ENCODE results near the gene DUSP19.
"Not testable (repeated sequence)": the region's sequence is repeated elsewhere in the genome, so short reads cannot be mapped to it uniquely, and the experiment has no call there.

Gene DUSP19

DNA sequence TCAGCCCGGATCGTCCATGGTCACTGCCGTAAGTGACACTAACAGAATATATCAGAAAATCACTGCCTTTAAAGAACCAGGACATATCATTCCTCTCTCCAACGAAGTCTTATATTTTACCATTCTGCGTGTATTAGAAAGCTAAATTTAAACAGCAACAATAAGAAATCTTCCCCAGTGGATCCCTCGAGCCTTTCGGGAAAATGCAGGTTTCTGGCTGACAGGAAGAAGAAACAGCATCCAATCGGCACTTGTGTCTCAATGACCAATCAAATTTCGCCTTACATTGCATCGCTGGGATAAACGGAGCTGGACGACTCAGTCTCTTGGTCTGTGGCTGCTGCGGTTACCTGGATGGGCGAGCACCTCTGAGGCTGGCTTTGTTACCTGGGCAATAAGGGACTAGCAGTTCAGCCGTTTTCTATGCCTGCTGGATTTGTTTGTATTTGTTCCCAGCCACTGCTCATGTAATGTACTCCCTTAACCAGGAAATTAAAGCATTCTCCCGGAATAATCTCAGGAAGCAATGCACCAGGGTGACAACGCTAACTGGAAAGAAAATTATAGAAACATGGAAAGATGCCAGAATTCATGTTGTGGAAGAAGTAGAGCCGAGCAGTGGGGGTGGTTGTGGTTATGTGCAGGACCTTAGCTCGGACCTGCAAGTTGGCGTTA is at the start of gene DUSP19:
Gene DUSP19, plus strand, starts transcription at position 284 of the 675 bp plus-strand sequence. Its CDS starts 187 bp downstream, at position 471.
- peak; percentile 98 for DNase-seq

- DNase-seq: no peak
These were observed 49.3 kb upstream of the DUSP19 start for GRCh38 chr2:183029219-183029618.

GRCh38 chr2:183031911-183032794 is 46.4 kb upstream of the DUSP19 start:
- no peak for DNase-seq

DNA sequence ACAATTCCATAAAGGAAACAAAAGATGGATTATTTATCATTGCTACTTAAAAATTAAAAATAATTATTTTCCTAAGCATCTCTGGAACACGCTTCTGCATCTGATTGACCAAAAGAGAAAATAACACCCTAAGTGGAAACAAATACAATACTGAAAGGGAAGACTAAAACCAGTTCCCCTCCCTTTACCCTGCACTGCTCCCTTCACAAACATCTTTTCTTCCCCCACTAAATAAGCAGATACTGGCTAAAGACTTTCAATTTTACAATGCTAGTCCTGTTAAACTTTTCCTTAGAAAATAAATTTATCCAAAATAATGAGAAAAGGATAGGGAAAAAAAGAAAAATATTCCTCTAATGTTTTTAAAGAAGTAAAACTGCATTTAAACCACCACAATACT is 44.6 kb upstream of the DUSP19 start:
- no peak for DNase-seq

GRCh38 chr2:183034806-183035205 is 43.7 kb upstream of the DUSP19 start:
- DNase-seq: no peak

DNA sequence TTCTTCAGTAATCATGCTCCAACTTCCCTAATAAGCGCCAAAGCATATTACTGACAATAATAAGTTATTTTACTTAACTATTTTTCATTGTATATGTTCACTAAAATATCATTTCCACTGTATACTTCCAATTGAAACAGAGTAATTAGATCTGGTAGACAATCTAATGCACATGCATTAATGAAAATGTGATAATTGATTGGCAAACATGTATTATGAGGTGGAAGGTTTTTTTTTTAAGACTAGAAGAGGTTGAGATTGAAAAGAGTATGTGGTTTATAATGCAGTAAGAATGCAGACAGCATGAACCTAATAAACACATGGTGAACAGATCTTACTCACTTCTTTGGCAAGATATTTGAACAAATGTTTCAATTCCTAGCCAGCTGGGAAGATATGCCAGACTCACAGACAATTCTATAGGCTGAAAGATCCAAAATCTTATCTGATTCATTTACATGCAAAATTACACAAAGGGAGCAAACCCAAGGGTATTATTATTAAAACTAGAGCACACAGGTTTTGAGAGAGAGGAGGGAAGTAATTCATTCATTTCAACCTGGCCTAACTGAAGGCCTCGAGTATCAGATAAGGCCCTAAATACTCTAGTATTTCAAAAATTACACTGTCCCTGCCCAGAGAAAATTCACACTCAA is 43.1 kb upstream of the DUSP19 start:
- no peak for DNase-seq

- no peak for DNase-seq
These were observed 42.4 kb upstream of the DUSP19 start for GRCh38 chr2:183035954-183036669.

- no peak for DNase-seq
These were observed 41.4 kb upstream of the DUSP19 start for GRCh38 chr2:183037074-183037552.

DNA sequence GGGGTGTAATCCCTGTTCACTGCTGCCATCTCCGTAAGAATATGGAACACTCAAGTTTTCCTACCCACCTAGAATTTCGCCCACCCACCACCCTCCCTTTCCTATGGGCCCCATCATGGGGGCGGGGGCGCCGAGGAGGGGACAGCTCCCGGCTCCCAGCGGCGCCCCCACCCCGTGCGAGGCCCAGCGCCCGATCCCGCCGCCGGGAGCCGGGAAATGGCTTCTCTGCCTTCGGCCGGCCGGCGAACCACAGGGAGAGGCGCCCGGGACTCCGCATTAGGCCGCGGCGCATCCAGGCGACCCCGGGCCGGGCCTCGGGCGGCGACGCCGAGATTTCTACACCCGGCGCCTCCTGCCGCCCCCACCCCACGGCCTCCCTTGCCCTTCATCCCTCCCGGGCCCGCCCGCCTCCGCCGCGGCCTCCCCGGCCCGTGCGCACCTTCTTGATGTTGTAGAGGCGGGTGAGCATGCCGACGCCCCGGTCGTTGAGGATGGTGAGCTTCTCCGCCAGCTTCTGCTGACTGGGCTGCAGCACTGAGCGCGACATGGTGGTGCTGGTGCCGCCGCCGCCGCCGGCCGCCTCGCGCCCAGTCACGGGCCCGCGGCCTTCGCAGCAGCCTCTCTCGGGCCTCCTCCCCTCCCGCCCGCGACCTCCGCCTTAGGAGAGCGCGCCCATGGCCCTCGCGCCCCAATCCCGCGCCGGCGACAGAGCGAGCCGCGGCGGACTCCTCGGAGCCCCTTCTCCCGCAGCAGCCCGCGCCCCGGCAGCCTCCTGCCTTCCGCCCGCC is 40.8 kb upstream of the DUSP19 start:
- no peak for DNase-seq

GRCh38 chr2:183038341-183039300 is 39.9 kb upstream of the DUSP19 start, which contains the start of gene NCKAP1:
Gene NCKAP1, minus strand, starts transcription at chr2:183038457. Its CDS starts 358 bp downstream, at chr2:183038099.
- peak; percentile 79 for DNase-seq

DNA sequence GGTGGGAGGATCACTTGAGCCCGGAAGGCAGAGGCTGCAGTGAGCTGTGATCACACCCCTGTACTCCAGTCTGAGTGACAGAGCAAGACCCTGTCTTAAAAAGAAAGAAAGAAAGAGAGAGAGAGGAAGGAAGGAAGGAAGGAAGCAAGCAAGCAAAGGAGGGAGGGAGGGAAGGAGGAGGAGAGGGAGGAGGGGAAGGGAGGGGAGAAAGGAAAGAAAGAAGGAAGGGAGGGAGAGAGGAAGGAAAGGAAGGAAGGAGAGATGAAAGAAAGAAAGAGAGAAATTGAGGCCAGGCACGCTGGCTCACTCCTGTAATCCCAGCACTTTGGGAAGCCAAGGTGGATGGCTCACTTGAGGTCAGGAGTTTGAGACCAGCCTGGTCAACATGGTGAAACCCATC is 37.9 kb upstream of the DUSP19 start:
- no peak for DNase-seq

- not testable (repeated sequence) for DNase-seq
These were observed 35.0 kb upstream of the DUSP19 start for GRCh38 chr2:183043580-183043979.

DNA sequence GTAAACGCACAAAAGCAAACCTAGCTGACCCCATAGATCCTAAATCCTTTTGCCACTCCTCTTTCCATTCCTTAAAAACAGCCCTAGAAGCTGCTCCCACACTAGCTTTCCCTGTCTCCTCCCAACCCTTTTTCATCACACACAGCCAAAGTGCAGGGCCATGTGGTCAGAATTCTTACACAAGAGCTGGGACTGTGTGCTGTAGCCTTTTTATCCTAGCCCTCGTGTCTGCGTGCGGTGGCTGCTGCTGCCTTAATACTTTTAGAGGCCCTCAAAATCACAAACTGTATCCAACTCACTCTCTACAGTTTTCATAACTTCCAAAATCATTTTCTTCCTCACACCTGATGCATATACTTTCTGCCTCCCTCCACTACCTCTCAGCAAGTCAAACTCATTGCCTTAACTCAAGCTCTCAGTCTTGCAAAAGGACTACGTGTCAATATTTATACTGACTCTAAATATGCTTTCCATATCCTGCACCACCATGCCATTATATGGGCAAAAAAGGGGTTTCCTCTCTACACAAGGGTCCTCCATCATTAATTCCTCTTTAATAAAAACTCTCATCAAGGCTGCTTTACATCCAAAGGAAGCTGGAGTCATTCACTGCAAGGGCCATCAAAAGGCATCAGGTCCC is 30.9 kb upstream of the DUSP19 start:
- DNase-seq: not testable (repeated sequence)

GRCh38 chr2:183049420-183049819 is 29.1 kb upstream of the DUSP19 start:
- DNase-seq: no peak

DNA sequence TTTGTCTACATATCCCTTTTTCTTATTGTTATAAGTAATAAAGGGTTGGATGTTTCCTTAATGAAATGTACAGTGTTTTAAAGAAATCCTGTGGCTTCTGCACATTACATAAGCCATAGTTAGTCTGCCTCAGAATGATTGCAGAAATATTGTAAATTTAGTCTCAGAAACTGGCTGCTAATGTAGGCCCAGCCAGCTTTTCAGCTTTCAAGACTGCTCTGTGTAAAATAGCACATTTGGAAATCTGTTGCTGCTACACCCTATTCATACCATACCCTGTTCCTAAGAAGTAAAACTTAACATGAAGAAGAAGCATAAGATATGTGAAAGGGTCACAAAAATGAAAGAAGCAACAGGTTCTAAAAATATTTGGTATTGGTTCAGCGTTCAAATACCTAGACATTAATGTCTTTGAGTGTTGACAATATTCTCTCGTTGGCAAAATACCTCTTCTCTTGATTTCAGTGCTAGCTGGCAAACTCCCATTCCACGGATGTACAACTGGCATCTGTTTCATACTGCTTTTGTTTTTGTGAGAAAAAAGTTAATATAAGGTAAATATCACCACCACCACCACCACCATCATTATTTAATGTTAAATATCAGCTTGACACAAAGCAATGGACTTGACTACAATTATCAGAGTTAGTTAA is 21.1 kb upstream of the DUSP19 start:
- DNase-seq: no peak

GRCh38 chr2:183059561-183059960 is 19.0 kb upstream of the DUSP19 start:
- DNase-seq: no peak

GRCh38 chr2:183060571-183061231 is 17.8 kb upstream of the DUSP19 start:
- DNase-seq: no peak

- no peak for DNase-seq
These were observed 15.5 kb upstream of the DUSP19 start for GRCh38 chr2:183063083-183063482.

DNA sequence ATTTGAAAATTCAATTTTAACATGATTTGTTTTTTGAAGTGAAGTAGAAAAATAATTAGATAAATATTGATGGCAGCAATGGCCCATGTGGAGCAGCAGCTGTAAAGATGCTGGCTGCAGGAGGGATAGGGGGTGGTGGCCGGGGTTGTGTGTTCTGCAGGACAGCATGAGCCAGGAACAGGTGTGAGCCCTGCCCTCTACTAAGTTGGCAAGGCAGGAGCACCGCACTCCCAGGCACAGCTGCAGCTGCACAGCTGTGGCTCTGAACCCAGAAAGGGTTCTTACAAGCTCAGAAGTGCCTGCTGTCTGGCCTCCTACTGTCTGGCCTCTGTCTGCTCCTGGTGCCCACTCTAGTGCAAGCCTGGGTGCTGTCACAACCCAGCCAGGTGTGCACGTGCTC is 10.0 kb upstream of the DUSP19 start:
- no peak for DNase-seq

All from DMS153 (cell line).